Aorta (tissue), 5 donors: ENCODE measurements around the gene PLA2R1. TPM values are rescaled to one million over a fixed set of nuclear protein-coding genes. Genes with fewer than 3 reads are reported as not detected.

ENCODE experiments used
- ATAC-seq: fragments of 200-7000 bp; cut with Tn5 transposase; one replicate; pipeline ENCODE4 v1.9.1; 2022; ENCODE audit warnings: moderate library complexity; ENCODE audit not compliant: low FRiP score
- DNase-seq, 2 donors: peaks; one replicate each; pipeline ENCODE4 v3.0.0-alpha.2; 2020
- H3K27ac ChIP-seq, 2 donors: one replicate each; pipeline ENCODE4 v1.5.1; 2013; ENCODE audit warnings: low read length in 2 of 2, mild to moderate bottlenecking in 2 of 2, moderate library complexity in 2 of 2, control low read depth in 1 of 2, inconsistent platforms in 1 of 2, low read depth in 1 of 2
- H3K27me3 ChIP-seq, 2 donors: one replicate each; pipeline ENCODE4 v1.6.1; 2013; ENCODE audit warnings: control low read depth in 1 of 2, low read length in 1 of 2, mild to moderate bottlenecking in 1 of 2, moderate library complexity in 1 of 2; ENCODE audit not compliant: insufficient read depth in 2 of 2, control insufficient read depth in 1 of 2
- H3K36me3 ChIP-seq, 2 donors: one replicate each; pipeline ENCODE4 v1.6.1; 2013; ENCODE audit warnings: control low read depth in 1 of 2, low read length in 1 of 2, mild to moderate bottlenecking in 1 of 2; ENCODE audit not compliant: insufficient read depth in 2 of 2, control insufficient read depth in 1 of 2
- H3K4me1 ChIP-seq, 2 donors: one replicate each; pipeline ENCODE4 v1.6.1; 2013; ENCODE audit warnings: low read length in 2 of 2, control low read depth in 1 of 2, mild to moderate bottlenecking in 1 of 2, moderate library complexity in 1 of 2; ENCODE audit not compliant: insufficient read depth in 2 of 2, control insufficient read depth in 1 of 2
- H3K4me3 ChIP-seq, 2 donors: one replicate each; pipeline ENCODE4 v1.5.1; 2013; ENCODE audit warnings: low read length in 2 of 2, control low read depth in 1 of 2, mild to moderate bottlenecking in 1 of 2
- H3K9me3 ChIP-seq: one replicate; pipeline ENCODE4 v1.6.1; 2013; ENCODE audit warnings: mild to moderate bottlenecking, low read length; ENCODE audit not compliant: control insufficient read depth
- WGBS, 2 donors: extraction: QIAGEN DNeasy Blood & Tissue Kit; methylation state at CpG; one replicate each; pipeline ENCODE4 v1.1.7; 2013; 5-methylcytosine and 5-hydroxymethylcytosine counted together
- intact Hi-C, 2 donors: fragments of 100-400 bp; cut with DNase I; formaldehyde crosslinking; loops; one replicate each; pipeline versions ENCODE4 v1.14.2 to v1.15.0; 2022
- polyA plus RNA-seq, 2 donors: library from polyadenylated mRNA; stranded (reverse); fragments of 200-250 nt; gene quantifications; one replicate each; pipeline ENCODE4 v1.2.3, GENCODE V29; 2013
- total RNA-seq, 2 donors: library from RNA; stranded (reverse); fragmentation: NEBNext Ultra II Directional; extraction: Animal tissue kit (Norgen Biotek cat#: 25700); gene quantifications; one replicate each; pipeline ENCODE4 v1.2.1, GENCODE V29; 2021
- donor health status: healthy with polysubstance abuse.
- donor health status: Bipolar disorder and iron deficiency.
- donor health status: DM: no; HTN: no; CAD: no.
- donor health status: DM: no; HTN: no; CAD: no.
- donor health status: DM: yes; HTN: yes; CAD: no.

The PLA2R1 gene
- total and polyA plus RNA-seq, 4 donors: 7.9 to 34.9 (median 30.0) TPM

DNA sequence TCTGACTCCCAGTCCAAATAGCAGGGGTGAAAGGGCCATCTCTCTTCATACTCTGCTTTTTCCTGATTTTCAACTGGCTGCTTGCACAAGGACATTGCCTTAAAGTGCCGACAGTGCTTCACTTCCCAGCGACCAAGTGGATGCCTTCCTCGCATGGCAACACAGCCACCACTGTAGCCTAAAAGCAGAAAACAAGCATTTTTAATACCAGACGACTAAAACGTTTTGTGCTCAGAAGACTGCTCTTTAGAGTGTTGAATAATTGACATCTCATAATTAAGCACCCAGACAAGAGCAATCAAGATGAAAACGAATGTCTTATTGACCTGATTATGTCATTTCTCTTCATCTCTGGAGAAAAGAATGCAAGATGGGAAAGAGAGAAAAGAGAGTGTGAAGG lies 75.2 kb downstream of the PLA2R1 start:
- intact Hi-C loops: no loop called here
- 83 to 86% methylated on average over 6 of the region's 6 CpGs for WGBS, 2 donors
- no peaks in the 10 kb centered on the region for H3K27me3 ChIP-seq
- peaks cover 2% of the 10 kb centered on the region for H3K9me3 ChIP-seq
- H3K4me3 ChIP-seq: no peak overlapping the region
- peaks cover 0 to 3% of the 10 kb centered on the region in 2 donors for H3K4me1 ChIP-seq
- DNase-seq (no peak), ATAC-seq (no peak)
- H3K27ac ChIP-seq: no peak overlapping the region
- peaks cover 0 to 3% of the 10 kb centered on the region in 2 donors for H3K36me3 ChIP-seq

DNA sequence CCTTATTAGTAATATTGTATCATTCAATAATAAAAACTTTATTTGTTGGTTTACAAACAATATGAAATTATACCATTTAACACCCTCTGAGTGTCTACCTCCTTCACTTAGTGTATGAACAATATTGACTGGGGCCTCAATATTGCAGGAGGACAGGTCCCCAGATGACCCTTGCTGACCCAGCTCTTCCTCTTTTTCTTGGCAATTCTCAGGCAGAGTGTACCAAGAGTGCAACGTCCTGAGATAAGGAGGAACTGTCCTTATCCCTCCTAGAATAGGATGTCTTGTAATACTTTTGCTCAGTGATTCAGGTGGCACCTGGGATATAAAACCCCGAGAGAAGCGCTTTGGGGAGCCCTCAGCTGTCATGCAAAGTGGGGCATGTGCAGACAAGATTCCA lies 76.8 kb downstream of the PLA2R1 start:
- no peak for ATAC-seq
- intact Hi-C loops: no loop called here

DNA sequence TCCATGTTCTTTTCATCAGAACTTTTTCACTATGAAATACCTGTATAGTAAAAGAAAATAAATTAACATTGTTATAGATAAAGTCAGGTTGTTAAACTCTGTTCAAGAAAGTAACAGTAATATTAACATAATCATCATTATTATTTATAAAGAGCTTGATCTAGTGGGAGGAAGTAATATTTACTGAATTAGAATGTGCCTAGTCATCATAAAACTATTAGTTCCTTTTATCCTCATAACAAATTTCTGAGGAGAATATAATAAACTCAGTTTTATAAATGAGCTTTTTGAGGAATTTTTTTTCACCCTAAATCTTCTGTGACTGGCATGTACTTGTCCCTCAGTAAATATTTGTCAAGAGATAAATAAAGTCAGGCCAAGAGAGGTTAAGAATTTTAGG lies 78.4 kb downstream of the PLA2R1 start:
- DNase-seq (no peak), ATAC-seq (no peak)
- peaks cover 2% of the 10 kb centered on the region for H3K9me3 ChIP-seq
- H3K4me3 ChIP-seq: no peak overlapping the region
- H3K36me3 ChIP-seq: peaks cover 2 to 3% of the 10 kb centered on the region in 2 donors
- no peak overlapping the region for H3K27ac ChIP-seq
- peaks cover 0 to 3% of the 10 kb centered on the region in 2 donors for H3K4me1 ChIP-seq
- intact Hi-C loops: no loop called here
- H3K27me3 ChIP-seq: no peaks in the 10 kb centered on the region

More for the DNA sequence above, 76.8 kb downstream of the PLA2R1 start:
- peaks cover 2 to 3% of the 10 kb centered on the region in 2 donors for H3K36me3 ChIP-seq
- H3K27ac ChIP-seq: no peak overlapping the region
- peaks cover 2% of the 10 kb centered on the region for H3K9me3 ChIP-seq
- H3K27me3 ChIP-seq: no peaks in the 10 kb centered on the region
- DNase-seq: no peak
- WGBS, 2 donors: 82 to 86% methylated on average over 3 of the region's 3 CpGs
- H3K4me1 ChIP-seq: peaks cover 0 to 3% of the 10 kb centered on the region in 2 donors
- H3K4me3 ChIP-seq: no peak overlapping the region

DNA sequence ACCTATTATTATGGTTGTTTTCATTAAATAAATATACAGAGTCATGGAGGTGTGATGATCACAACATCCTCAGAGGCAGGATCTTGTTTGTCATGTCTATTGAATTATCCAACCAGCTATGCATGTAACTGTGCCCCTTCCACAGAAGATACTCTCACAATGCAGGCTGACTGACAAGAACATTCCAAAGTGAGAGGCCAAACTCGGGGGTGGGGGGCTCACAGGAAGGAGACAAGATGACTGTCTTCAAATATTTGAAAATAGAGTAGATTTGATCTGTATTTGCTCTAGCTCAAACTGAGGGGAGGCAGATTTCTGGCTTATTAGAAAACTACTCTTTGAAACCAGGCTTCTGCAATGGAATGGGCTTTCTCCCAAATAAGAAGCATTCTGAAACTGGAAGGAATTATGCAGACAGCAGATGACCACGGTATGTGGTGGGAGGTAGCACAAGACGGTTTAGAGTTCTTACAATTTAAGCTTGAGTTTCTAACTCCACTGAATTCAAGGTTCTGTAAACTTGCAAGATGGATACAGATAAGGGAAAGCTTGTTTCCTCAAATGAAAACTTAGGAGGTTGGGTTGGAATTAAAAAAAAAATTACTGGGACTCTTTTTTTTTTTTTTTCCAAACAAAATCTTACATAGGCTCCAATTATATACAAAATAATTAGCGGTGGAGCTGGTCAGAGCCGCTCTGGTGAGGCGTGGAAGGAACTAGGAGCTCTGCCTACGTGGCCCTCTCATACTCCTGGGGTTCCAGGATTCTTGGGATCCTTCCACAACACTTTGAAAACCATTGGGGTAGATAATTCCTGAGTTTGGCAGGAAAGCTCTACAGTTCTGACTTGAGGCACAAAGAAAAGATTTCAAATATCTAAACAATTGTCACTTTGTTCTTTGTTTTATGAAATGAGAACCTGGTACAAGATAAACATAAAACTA lies 79.3 kb downstream of the PLA2R1 start:
- DNase-seq: no peak

DNA sequence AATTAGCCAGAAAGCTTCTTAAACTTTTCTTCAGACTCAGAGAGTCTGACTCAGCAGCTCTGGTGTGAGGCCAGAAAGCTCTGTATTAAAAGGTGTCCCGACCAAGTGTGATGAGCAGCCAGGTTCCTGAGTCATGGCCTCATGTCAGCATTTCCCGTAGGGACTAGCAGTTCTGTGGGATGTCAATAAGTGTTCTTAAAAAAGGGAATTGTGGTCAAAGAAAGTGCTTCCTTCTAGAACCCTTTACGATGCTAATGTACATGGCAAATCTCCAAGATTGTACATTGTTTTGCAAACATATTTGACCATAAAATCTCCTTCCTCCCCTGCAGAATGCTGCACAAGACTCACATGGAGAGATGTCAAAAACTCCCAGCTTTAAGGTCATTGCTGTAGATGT lies 80.1 kb downstream of the PLA2R1 start:
- H3K36me3 ChIP-seq: peaks cover 2 to 3% of the 10 kb centered on the region in 2 donors
- H3K9me3 ChIP-seq: peaks cover 2% of the 10 kb centered on the region
- DNase-seq: peak in 1 of 2 donors; percentile 47
- no peak for ATAC-seq
- no peak overlapping the region for H3K4me3 ChIP-seq
- WGBS, 2 donors: 15 to 20% methylated on average over 3 of the region's 3 CpGs
- no peak overlapping the region for H3K27ac ChIP-seq
- H3K27me3 ChIP-seq: no peaks in the 10 kb centered on the region
- peaks cover 0 to 3% of the 10 kb centered on the region in 2 donors for H3K4me1 ChIP-seq
- intact Hi-C loops: no loop called here

More for the DNA sequence above, 79.3 kb downstream of the PLA2R1 start:
- Histone ChIP-seq H3K36me3 (peaks cover 2 to 3% of the 10 kb centered on the region in 2 donors), H3K4me3 (no peak overlapping the region), H3K4me1 (peaks cover 0 to 3% of the 10 kb centered on the region in 2 donors), H3K27ac (no peak overlapping the region), H3K27me3 (no peaks in the 10 kb centered on the region), H3K9me3 (peaks cover 2% of the 10 kb centered on the region)
- ATAC-seq: peak; percentile 56
- 60 to 61% methylated on average over 7 of the region's 7 CpGs for WGBS, 2 donors
- intact Hi-C loops: no loop called here

DNA sequence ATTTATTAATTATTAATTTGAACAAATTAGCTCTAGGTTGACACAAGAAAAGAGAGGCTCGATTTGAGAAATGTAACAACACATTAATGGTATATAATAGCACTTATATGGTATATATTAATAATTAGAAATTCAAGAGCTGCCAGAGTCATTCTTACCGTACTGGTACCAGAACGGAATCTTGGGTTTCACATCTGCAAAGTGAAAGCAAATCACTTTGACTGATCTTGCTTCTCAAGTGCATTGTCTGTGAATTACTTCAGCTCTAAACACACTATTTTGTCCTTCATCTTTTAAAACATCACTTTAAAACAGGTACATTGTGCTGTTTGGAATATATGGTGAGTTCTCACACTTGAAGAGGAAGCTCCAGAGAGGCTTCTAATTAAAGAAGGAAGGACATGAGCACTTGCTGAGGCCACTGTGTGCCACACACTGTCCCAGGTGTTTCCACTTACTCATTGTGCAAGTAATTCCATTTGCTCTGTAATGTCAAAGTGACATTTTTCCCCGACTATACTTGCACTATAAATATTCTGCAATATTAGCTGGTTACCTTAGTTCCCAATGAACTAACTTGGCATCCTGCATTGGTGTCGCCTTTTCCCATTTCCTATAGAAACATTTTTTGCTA lies 85.8 kb downstream of the PLA2R1 start:
- no peaks in the 10 kb centered on the region for H3K4me1 ChIP-seq
- H3K4me3 ChIP-seq: no peak overlapping the region
- 89 to 90% methylated on average over 5 of the region's 5 CpGs for WGBS, 2 donors
- DNase-seq (no peak), ATAC-seq (no peak)
- H3K27ac ChIP-seq: no peak overlapping the region
- H3K36me3 ChIP-seq: peaks cover 2 to 3% of the 10 kb centered on the region in 2 donors
- H3K9me3 ChIP-seq: no peaks in the 10 kb centered on the region
- H3K27me3 ChIP-seq: no peaks in the 10 kb centered on the region
- intact Hi-C loops: no loop called here

DNA sequence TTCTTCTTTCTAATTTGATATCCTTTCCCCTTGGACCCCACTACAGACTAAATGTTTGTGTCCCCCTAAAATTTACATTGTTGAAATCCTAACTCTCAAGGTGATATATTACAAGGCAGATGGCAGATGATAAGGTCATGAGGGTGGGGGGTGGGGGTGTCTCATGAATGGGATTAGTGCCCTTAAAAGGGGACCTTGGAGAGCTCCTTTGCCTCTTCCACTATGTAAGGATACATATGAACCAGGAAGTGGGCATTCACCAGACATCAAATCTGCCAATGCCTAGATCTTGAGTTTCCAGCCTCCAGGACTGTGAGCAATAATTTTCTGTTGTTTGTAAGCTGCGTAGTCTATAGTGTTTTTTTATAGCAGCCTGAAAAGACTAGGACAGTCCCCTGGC lies 89.1 kb downstream of the PLA2R1 start:
- peaks cover 1 to 2% of the 10 kb centered on the region in 2 donors for H3K36me3 ChIP-seq
- WGBS, 2 donors: 92 to 96% methylated on average over 1 of the region's 1 CpG
- intact Hi-C loops: no loop called here

DNA sequence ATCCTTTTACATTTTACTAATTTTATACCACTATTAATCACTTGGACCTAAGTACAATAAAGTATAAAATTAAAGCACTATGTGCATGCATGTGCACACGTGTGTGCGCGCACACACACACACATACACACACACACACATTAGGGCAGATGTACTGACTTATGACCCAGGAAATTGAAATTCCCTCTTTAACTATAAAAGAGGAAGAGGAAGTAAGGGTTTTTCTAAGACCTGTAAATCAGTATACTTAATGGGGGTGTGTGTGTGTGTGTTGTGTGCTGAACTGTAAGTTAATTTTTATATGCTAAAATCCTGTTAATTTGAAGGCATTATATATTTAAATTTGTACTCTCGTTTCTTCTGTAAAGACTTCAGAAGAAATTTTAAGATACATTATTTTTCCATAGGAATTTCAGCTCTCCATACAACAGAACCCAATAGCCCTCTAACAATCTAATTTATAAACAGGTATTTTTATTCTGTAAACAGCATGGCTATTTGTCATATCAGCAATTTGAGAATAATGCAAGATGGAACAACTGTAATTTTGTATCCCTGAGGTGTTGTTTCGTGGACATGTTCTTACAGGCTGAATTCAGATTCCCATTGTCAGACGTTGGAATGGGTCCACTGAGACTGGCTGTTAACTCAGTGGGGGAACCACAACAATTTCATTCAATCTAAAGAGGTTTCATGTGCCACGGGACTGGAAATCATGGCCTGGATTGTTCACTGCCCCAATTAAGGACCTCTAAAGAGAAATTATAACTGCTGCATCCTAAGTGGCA lies 90.9 kb downstream of the PLA2R1 start:
- 83 to 85% methylated on average over 7 of the region's 7 CpGs for whole genome bisulfite sequencing, 2 donors
- DNase-seq: no peak
- peaks cover 0 to 4% of the 10 kb centered on the region in 2 donors for H3K36me3 ChIP-seq
- no peaks in the 10 kb centered on the region for H3K9me3 ChIP-seq
- intact Hi-C loops: no loop called here
- ATAC-seq: no peak
- no peaks in the 10 kb centered on the region for H3K4me1 ChIP-seq
- H3K27me3 ChIP-seq: no peaks in the 10 kb centered on the region
- H3K27ac ChIP-seq: no peak overlapping the region
- H3K4me3 ChIP-seq: no peak overlapping the region

More for the DNA sequence above, 89.1 kb downstream of the PLA2R1 start:
- Histone ChIP-seq H3K4me1 (no peaks in the 10 kb centered on the region), H3K4me3 (no peak overlapping the region), H3K9me3 (no peaks in the 10 kb centered on the region), H3K27me3 (no peaks in the 10 kb centered on the region), H3K27ac (no peak overlapping the region)
- ATAC-seq (no peak), DNase-seq (no peak)
